Stomach (tissue), 9 donors: Measurements from ENCODE around the gene CGREF1. TPM values are rescaled to one million over a fixed set of nuclear protein-coding genes. Genes with fewer than 3 reads are reported as not detected.

Source experiments
- DNase-seq, 2 donors: peaks; one replicate each; pipeline versions ENCODE4 v3.0.0 to v3.0.0-alpha.2; 2013 to 2019
- H3K27ac ChIP-seq, 5 donors: fragments of 200-600 bp in 4 of 5; sonication (generic) in 4 of 5; one replicate each; pipeline ENCODE4 v1.5.1; 2013 to 2019; ENCODE audit warnings: mild to moderate bottlenecking in 1 of 5, moderate library complexity in 1 of 5
- H3K27me3 ChIP-seq, 3 donors: fragments of 200-600 bp; sonication (generic); one replicate each; pipeline ENCODE4 v1.5.1; 2017 to 2019; ENCODE audit warnings: mixed run types in 1 of 3
- H3K36me3 ChIP-seq, 4 donors: fragments of 200-600 bp; sonication (generic); 1 replicate in 3 of 4; 2 replicates in 1 of 4; pipeline ENCODE4 v1.5.1; 2016 to 2019
- H3K4me1 ChIP-seq, 4 donors: fragments of 200-600 bp; sonication (generic); one replicate each; pipeline ENCODE4 v1.5.1; 2016 to 2019
- H3K4me3 ChIP-seq, 4 donors: fragments of 200-600 bp; sonication (generic) in 3 of 4; one replicate each; pipeline ENCODE4 v1.5.1; 2016 to 2019; ENCODE audit warnings: mild to moderate bottlenecking in 1 of 4
- H3K9me3 ChIP-seq, 4 donors: fragments of 200-600 bp; sonication (generic); one replicate each; pipeline ENCODE4 v1.5.1; 2016 to 2019
- CTCF ChIP-seq, 7 experiments: fragments of 450-650 bp in 4 of 7; fragments of 200-600 bp in 3 of 7; sonication (generic) in 3 of 7; IDR thresholded peaks; one replicate each; pipeline ENCODE4 v1.5.1; 2016 to 2019; ENCODE audit warnings: antibody characterized with exemption in 7 of 7, control low read depth in 2 of 7, mild to moderate bottlenecking in 1 of 7
- EP300 ChIP-seq: sonication (generic); formaldehyde crosslinking; IDR thresholded peaks from one replicate; pipeline ENCODE4 v1.6.1; 2017; ENCODE audit warnings: antibody characterized with exemption
- POLR2A ChIP-seq, 4 donors: fragments of 450-650 bp; IDR thresholded peaks; one replicate each; pipeline ENCODE4 v1.6.1; 2016; ENCODE audit warnings: antibody characterized with exemption in 4 of 4, control low read depth in 2 of 4, mild to moderate bottlenecking in 1 of 4, moderate library complexity in 1 of 4
- POLR2AphosphoS5 ChIP-seq, 3 donors: sonication (generic); formaldehyde crosslinking; IDR thresholded peaks; one replicate each; pipeline ENCODE4 v1.6.1; 2016; ENCODE audit warnings: antibody characterized with exemption in 3 of 3
- WGBS, 5 donors: extraction: QIAGEN DNeasy Blood & Tissue Kit in 3 of 5; methylation state at CpG; one replicate each; pipeline versions ENCODE4 v1.1.5 to v1.1.7; 2013 to 2018; 5-methylcytosine and 5-hydroxymethylcytosine counted together
- intact Hi-C: fragments of 100-400 bp; cut with DNase I; formaldehyde crosslinking; loops from one replicate; pipeline ENCODE4 v1.15.1; 2023; ENCODE audit warnings: low total_unique reads
- polyA plus RNA-seq, 3 donors: library from polyadenylated mRNA; stranded (reverse); fragments of 200-250 nt; gene quantifications; one replicate each; pipeline ENCODE4 v1.2.3, GENCODE V29; 2013
- total RNA-seq, 5 donors: library from RNA; depleted of rRNA; stranded (reverse); fragments of >200 nt; gene quantifications; one replicate each; pipeline versions ENCODE4 v1.1.0 to v1.2.3, GENCODE V29; 2014 to 2016
- donor health status: healthy with polysubstance abuse.
- donor health status: Bipolar disorder and iron deficiency.
- donor health status: healthy.

The CGREF1 gene
- total and polyA plus RNA-seq, 8 donors: 1.4 to 4.1 (median 2.5) TPM; not detected in 2

GRCh38 chr2:27074738-27075565, 44.0 kb downstream of the CGREF1 start:
- no peak for TF ChIP-seq POLR2AphosphoS5 (IDR thresholded peaks at IDR 0.05)
- TF ChIP-seq POLR2A (IDR thresholded peaks at IDR 0.05): no peak
- TF ChIP-seq EP300: no peak
- TF ChIP-seq CTCF (IDR thresholded peaks at IDR 0.05): no peak
- no peak overlapping the region for H3K4me3 ChIP-seq
- no peaks in the 10 kb centered on the region for H3K9me3 ChIP-seq
- intact Hi-C loops: no loop called here
- H3K4me1 ChIP-seq: peaks cover 17 to 76% (median 56%) of the 10 kb centered on the region in 4 donors
- H3K27ac ChIP-seq: peak overlapping the region; percentile 14 to 94 (median 92)
- WGBS, 5 donors: 40 to 68% (median 55%) methylated on average over 4 of the region's 4 CpGs
- DNase-seq: peak; percentile 61 to 74
- peaks cover 0 to 2% (median under 1%) of the 10 kb centered on the region in 4 donors for H3K36me3 ChIP-seq
- H3K27me3 ChIP-seq: peaks cover 0 to 5% (median 0%) of the 10 kb centered on the region in 3 donors

GRCh38 chr2:27073782-27074181, 45.1 kb downstream of the CGREF1 start:
- no peak overlapping the region for H3K4me3 ChIP-seq
- peaks cover 0 to 14% (median 11%) of the 10 kb centered on the region in 4 donors for H3K36me3 ChIP-seq
- no peaks in the 10 kb centered on the region for H3K9me3 ChIP-seq
- WGBS, 5 donors: 26 to 49% (median 40%) methylated on average over 2 of the region's 2 CpGs
- H3K27me3 ChIP-seq: peaks cover 0 to 2% (median 0%) of the 10 kb centered on the region in 3 donors
- H3K4me1 ChIP-seq: peaks cover 28 to 83% (median 66%) of the 10 kb centered on the region in 4 donors
- intact Hi-C loops: no loop called here
- TF ChIP-seq POLR2AphosphoS5 (IDR thresholded peaks at IDR 0.05): no peak
- no peak for TF ChIP-seq EP300
- no peak for TF ChIP-seq POLR2A (IDR thresholded peaks at IDR 0.05)
- no peak for TF ChIP-seq CTCF (IDR thresholded peaks at IDR 0.05)
- H3K27ac ChIP-seq: peak overlapping the region; percentile 20 to 94 (median 92)
- no peak for DNase-seq

GRCh38 chr2:27072920-27073319, 46.0 kb downstream of the CGREF1 start:
- 60 to 80% (median 72%) methylated on average over 5 of the region's 5 CpGs for WGBS, 5 donors
- H3K4me3 ChIP-seq: no peak overlapping the region
- H3K9me3 ChIP-seq: no peaks in the 10 kb centered on the region
- H3K36me3 ChIP-seq: peaks cover 0 to 22% (median 19%) of the 10 kb centered on the region in 4 donors
- H3K27me3 ChIP-seq: no peaks in the 10 kb centered on the region
- TF ChIP-seq POLR2A (IDR thresholded peaks at IDR 0.05): no peak
- TF ChIP-seq CTCF (IDR thresholded peaks at IDR 0.05): no peak
- TF ChIP-seq POLR2AphosphoS5 (IDR thresholded peaks at IDR 0.05): no peak
- no peak for TF ChIP-seq EP300
- H3K27ac ChIP-seq: peak overlapping the region; percentile 83 to 94 (median 92)
- peak in 1 of 2 donors; percentile 67 for DNase-seq
- peaks cover 30 to 89% (median 74%) of the 10 kb centered on the region in 4 donors for H3K4me1 ChIP-seq
- intact Hi-C loops: no loop called here

GRCh38 chr2:27071990-27072830, 46.7 kb downstream of the CGREF1 start:
- Histone ChIP-seq H3K27ac (peak overlapping the region; percentile 83 to 94 (median 92)), H3K27me3 (no peaks in the 10 kb centered on the region), H3K4me3 (peak overlapping the region; percentile 72 to 90 (median 77)), H3K4me1 (peaks cover 30 to 89% (median 74%) of the 10 kb centered on the region in 4 donors), H3K9me3 (no peaks in the 10 kb centered on the region), H3K36me3 (peaks cover 0 to 30% (median 26%) of the 10 kb centered on the region in 4 donors)
- 5 to 11% (median 8%) methylated on average over 25 to 34 of the region's 34 CpGs for WGBS, 5 donors
- DNase-seq: peak; percentile 37 to 95
- intact Hi-C loops: no loop called here
- TF ChIP-seq POLR2AphosphoS5 (IDR thresholded peaks at IDR 0.05): peak in 2 of 3 donors; percentile 19 to 36
- TF ChIP-seq EP300: peak; percentile 68
- no peak for TF ChIP-seq CTCF (IDR thresholded peaks at IDR 0.05)
